ENCODE measurements around the gene IFNL2. TPM values are rescaled to one million over a fixed set of nuclear protein-coding genes. Genes with fewer than 3 reads are reported as not detected.
"Not testable (repeated sequence)": the region's sequence is repeated elsewhere in the genome, so short reads cannot be mapped to it uniquely, and the experiment has no call there.

IFNL2 gene
- total RNA-seq, 1 donor from 2014 or later: not detected

DNA sequence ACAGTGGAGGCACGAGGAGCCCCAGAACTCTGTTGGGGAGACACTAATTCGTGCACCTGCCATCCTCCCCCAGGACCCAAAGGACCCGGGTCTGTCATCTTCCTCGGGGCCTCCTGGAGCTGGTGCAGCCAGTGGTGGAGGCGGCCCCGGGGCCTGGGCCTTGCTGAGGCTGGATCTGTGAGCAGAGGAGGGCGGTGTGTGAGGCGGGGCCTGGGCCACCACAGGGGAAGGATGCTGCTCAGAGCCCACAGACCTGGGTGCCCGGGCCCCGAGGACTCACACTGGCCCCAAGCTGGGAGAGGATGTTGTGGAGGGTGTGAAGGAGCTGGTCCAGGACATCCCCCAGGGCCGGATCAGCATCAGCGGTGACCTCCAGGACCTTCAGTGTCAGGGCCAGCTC is 31.7 kb upstream of the IFNL2 start:
- no peaks in the 10 kb centered on the region for H3K9me3 Mint-ChIP-seq
- H3K4me1 Mint-ChIP-seq (ENCODE audit: unreplicated experiment): peaks cover 8% of the 10 kb centered on the region
- no peaks in the 10 kb centered on the region for H3K36me3 Mint-ChIP-seq
- no peak overlapping the region for H3K4me3 Mint-ChIP-seq
- no peak overlapping the region for H3K27ac Mint-ChIP-seq
- TF ChIP-seq, protein P1, sequence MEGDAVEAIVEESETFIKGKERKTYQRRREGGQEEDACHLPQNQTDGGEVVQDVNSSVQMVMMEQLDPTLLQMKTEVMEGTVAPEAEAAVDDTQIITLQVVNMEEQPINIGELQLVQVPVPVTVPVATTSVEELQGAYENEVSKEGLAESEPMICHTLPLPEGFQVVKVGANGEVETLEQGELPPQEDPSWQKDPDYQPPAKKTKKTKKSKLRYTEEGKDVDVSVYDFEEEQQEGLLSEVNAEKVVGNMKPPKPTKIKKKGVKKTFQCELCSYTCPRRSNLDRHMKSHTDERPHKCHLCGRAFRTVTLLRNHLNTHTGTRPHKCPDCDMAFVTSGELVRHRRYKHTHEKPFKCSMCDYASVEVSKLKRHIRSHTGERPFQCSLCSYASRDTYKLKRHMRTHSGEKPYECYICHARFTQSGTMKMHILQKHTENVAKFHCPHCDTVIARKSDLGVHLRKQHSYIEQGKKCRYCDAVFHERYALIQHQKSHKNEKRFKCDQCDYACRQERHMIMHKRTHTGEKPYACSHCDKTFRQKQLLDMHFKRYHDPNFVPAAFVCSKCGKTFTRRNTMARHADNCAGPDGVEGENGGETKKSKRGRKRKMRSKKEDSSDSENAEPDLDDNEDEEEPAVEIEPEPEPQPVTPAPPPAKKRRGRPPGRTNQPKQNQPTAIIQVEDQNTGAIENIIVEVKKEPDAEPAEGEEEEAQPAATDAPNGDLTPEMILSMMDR (conservative IDR thresholded peaks at IDR 0.05): no peak
- peaks cover 34% of the 10 kb centered on the region for H3K27me3 Mint-ChIP-seq
- DNase-seq (ENCODE audit: extremely low spot score, unreplicated experiment): no peak

DNA sequence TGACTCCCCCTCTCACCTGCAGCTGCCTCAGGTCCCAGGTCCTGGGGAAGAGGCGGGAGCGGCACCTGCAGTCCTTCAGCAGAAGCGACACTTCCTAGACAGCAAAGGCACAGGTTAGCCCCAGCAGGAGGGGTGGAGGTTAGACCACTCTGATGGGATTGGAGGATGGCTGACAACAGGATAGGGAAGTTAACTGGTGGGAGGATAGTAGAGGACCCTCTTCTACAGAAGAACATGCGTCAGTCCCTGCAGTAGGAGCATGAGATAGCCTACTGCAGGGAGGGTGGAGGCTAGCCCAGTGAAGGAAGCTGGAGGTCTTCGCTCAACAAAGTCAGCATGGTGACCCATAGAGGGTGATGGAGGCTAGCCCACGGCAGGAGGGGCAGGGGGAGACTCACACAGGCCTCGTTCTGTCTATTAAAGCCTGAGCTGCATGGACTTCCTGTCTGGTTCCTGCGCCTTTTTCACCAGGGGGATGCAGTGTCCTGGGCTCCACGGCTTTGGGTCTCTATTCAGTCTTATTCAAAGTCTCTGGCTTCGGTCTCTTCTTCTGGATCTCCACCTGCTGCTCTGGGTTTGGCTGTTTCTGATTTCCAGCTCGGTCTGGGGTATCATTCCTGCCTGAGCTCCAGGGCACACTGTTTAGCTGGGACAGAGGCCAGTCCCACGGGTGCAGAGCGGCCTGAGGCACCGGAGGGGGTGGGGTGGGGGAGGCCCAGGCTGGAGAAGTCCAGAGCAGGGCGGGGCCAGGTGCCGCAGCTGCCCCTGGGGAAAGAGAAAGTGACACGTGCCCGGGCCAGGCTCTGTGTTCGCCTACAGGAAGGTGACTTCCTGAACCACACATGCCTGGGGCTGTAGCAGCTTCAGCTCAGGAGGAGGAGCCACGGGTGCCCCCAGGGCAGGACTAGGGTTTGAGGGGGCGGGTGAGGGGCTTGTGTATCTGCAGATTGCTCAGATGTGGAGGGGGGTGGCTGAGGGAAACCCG is 30.7 kb upstream of the IFNL2 start:
- Mint-ChIP-seq H3K4me3 (no peak overlapping the region), H3K27me3 (peaks cover 32% of the 10 kb centered on the region), H3K4me1 (ENCODE audit: unreplicated experiment) (peaks cover 8% of the 10 kb centered on the region), H3K9me3 (no peaks in the 10 kb centered on the region), H3K36me3 (no peaks in the 10 kb centered on the region), H3K27ac (no peak overlapping the region)
- DNase-seq (ENCODE audit: extremely low spot score, unreplicated experiment): no peak
- TF ChIP-seq, protein P1 (conservative IDR thresholded peaks at IDR 0.05): no peak

DNA sequence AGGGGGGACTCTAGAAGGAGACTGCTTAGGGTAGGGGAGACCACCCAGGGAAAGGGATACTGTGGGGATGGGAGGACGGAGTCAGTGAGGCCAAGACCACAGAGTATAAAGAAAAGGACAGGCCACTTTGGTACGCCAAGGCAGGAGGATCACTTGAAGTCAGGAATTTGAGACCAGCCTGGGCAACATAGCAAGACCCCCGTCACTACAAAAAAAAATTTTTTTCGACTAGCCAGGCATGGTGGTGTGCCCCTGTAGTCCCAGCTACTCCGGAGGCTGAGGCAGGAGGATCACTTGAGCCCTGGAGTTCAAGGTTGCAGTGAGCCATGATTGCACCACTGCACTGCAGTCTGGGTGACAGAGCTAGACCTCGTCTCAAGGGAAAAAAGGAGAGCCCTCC is 30.0 kb upstream of the IFNL2 start:
- Mint-ChIP-seq H3K27me3 (peaks cover 33% of the 10 kb centered on the region), H3K36me3 (no peaks in the 10 kb centered on the region), H3K9me3 (no peaks in the 10 kb centered on the region), H3K4me3 (no peak overlapping the region), H3K27ac (no peak overlapping the region), H3K4me1 (ENCODE audit: unreplicated experiment) (peaks cover 8% of the 10 kb centered on the region)
- no peak for DNase-seq (ENCODE audit: extremely low spot score, unreplicated experiment)
- TF ChIP-seq, protein P1 (conservative IDR thresholded peaks at IDR 0.05): no peak

DNA sequence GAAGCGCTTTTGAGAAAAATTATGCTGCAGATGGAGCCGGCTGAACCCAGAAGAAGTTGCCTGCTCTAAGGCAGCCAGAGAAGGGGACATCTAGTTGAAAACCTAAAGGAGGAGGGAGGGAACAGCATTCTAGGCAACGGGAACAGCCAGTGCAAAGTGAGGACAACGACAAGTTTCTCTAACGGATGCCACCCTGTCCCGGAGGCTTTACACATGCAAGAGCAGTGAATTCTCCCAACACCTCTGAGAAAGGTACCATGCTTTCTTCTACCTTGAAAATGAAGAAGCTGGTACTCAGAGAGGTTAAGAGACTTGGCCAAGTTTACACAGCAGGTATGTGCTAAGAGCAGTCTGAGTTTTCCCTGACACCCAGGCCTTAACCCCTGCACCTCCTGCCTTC is 29.3 kb upstream of the IFNL2 start:
- TF ChIP-seq, protein P1 (conservative IDR thresholded peaks at IDR 0.05): no peak
- no peak overlapping the region for H3K4me3 Mint-ChIP-seq
- peaks cover 32% of the 10 kb centered on the region for H3K27me3 Mint-ChIP-seq

DNA sequence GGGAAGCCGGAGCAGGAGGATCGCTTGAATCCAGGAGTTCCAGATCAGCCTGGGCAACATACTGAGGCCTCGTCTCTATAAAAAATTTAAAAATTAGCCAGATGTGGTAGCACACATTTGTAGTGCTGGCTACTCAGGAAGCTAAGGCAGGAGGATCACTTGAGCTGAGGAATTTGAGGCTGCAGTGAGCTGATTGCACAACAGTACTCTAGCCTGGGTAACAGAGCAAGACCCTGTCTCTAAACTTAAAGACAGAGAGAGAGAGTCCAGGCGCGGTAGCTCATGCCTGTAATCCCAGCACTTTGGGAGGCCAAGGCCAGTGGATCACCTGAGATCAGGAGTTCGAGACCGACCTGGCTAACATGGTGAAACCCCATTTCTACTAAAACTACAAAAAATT is 27.8 kb upstream of the IFNL2 start:
- Mint-ChIP-seq H3K27me3 (peaks cover 28% of the 10 kb centered on the region), H3K4me1 (ENCODE audit: unreplicated experiment) (peaks cover 8% of the 10 kb centered on the region), H3K27ac (no peak overlapping the region), H3K36me3 (no peaks in the 10 kb centered on the region), H3K9me3 (no peaks in the 10 kb centered on the region), H3K4me3 (no peak overlapping the region)
- DNase-seq (ENCODE audit: extremely low spot score, unreplicated experiment): no peak
- TF ChIP-seq, protein P1 (conservative IDR thresholded peaks at IDR 0.05): no peak

More for the DNA sequence above, 29.3 kb upstream of the IFNL2 start:
- no peak overlapping the region for H3K27ac Mint-ChIP-seq
- no peak for DNase-seq (ENCODE audit: extremely low spot score, unreplicated experiment)
- H3K9me3 Mint-ChIP-seq: no peaks in the 10 kb centered on the region
- H3K4me1 Mint-ChIP-seq (ENCODE audit: unreplicated experiment): peaks cover 8% of the 10 kb centered on the region
- no peaks in the 10 kb centered on the region for H3K36me3 Mint-ChIP-seq

DNA sequence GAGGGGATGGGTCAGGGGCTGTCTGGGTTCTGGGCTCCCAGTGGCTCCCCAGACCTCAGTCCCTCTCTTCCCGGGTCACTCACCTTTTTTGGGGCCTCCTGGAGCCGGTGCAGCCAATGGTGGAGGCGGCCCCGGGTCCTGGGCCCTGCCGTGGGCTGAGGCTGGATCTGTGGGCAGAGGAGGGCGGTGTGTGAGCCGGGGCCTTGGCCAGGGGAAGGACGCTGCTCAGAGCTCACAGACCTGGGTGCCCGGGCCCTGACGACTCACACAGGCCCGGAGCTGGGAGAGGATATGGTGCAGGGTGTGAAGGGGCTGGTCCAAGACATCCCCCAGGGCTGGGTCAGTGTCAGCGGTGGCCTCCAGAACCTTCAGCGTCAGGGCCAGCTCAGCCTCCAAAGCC is 24.5 kb upstream of the IFNL2 start:
- H3K36me3 Mint-ChIP-seq; H3K4me1 Mint-ChIP-seq (ENCODE audit: unreplicated experiment); H3K4me3 Mint-ChIP-seq; H3K27ac Mint-ChIP-seq; H3K9me3 Mint-ChIP-seq; DNase-seq (ENCODE audit: extremely low spot score, unreplicated experiment): not testable (repeated sequence)
- peaks cover 31% of the 10 kb centered on the region for H3K27me3 Mint-ChIP-seq

DNA sequence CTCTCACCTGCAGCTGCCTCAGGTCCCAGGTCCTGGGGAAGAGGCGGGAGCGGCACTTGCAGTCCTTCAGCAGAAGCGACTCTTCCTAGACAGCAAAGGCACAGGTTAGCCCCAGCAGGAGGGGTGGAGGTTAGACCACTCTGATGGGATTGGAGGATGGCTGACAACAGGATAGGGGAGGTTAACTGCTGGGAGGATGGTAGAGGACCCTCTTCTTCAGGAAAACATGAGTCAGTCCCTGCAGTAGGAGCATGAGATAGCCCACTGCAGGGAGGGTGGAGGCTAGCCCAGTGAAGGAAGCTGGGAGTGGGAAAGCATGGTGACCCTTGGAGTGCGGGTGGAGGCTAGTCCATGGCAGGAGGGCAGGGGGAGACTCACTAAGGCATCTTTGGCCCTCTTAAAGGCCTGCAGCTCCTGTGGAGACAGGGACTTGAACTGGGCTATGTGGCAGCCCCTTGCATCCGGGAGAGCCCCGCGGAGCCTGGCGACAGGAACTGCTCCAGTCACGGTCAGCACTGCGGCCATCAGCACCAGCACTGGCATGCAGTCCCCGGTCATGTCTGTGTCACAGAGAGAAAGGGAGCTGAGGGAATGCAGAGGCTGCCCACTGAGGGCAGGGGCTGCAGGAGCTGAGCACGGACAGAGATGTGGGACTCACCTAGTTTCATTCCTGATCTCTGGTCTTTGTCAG is 23.6 kb upstream of the IFNL2 start, which contains the start of gene IFNL3:
Gene IFNL3, minus strand, starts transcription at position 597 of the 691 bp plus-strand sequence. Its CDS starts 39 bp downstream, at position 558.
- H3K4me3 Mint-ChIP-seq; H3K9me3 Mint-ChIP-seq; H3K36me3 Mint-ChIP-seq; H3K4me1 Mint-ChIP-seq (ENCODE audit: unreplicated experiment); DNase-seq (ENCODE audit: extremely low spot score, unreplicated experiment); H3K27ac Mint-ChIP-seq: not testable (repeated sequence)
- H3K27me3 Mint-ChIP-seq: peaks cover 37% of the 10 kb centered on the region

DNA sequence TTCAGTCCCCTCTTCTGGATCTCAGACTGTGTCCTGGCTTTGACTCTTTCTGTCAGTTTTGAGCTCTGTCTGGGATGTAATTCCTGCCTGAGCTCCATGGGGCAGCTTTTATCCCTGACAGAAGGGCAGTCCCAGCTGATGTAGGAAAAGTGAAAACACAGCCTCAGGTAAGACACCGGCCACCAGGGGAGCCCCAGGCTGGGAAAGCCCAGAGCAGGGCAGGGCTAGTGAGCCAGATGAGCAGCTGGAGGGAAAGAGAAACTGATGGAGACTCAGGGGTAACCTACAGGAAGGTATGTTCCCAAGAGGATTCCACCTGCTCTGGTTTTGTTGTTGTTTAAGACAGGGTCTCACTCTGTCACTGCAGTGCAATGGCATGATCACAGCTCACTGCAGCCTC is 23.0 kb upstream of the IFNL2 start:
- H3K27ac Mint-ChIP-seq; H3K36me3 Mint-ChIP-seq; H3K4me3 Mint-ChIP-seq; H3K4me1 Mint-ChIP-seq (ENCODE audit: unreplicated experiment); DNase-seq (ENCODE audit: extremely low spot score, unreplicated experiment); H3K9me3 Mint-ChIP-seq: not testable (repeated sequence)
- H3K27me3 Mint-ChIP-seq: peaks cover 38% of the 10 kb centered on the region

All from type B pancreatic cell (in vitro differentiated cells).